ENCODE measurements around the gene RCL1.

- TF ChIP-seq CTCF (conservative IDR thresholded peaks at IDR 0.05; ENCODE audit: low read depth, low read length) (no peak), EZH2 (IDR thresholded peaks at IDR 0.05; ENCODE audit: low read length, unreplicated experiment) (no peak), EZH2phosphoT487 (IDR thresholded peaks at IDR 0.05; ENCODE audit: borderline replicate concordance, low read length) (no peak)
Observed at GRCh38 chr9:4865681-4866080, 72.9 kb downstream of the RCL1 start.

Measured in PC-3 (cell line).